ENCODE data around the gene THOC1.

The THOC1 gene

DNA sequence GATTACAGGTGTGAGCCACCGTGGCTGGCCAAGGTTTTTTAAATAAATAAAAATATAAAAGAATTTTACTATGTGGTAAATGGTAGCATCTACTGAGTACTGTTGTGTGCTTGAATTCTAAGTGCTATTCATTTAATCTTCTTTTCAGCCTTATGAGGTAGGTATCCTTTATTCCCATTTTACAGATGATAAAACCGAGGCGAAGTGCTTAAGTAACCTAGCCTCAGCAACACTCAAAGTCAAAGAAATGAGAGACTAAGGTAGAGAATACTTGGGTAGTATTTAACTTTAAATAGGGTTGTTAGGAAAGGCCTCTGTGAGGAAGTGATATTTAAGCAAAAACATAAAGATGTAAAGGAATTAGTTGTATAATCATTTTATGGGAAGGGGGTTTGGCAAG is 5.7 kb upstream of the THOC1 start:
- no peak for DNase-seq

DNA sequence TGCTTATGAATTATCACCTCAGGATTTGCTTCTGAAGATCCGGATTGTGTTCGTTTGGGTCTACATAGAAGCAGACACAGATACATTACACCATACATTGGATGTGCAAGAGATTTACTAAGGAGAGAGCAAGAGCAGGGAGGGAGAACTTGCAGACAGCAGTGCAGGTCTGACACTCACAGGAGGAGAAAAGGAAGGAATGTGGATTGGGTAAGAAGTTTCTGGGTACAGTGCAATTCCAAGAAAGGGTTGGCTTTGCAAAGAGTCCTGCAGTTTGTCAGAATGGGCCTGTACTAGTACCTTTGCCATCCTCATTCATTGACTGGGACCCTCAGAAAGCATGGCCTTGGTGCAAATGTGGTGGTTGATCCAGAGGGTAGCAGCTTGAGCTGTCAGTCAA is 4.8 kb upstream of the THOC1 start:
- no peak for DNase-seq

DNA sequence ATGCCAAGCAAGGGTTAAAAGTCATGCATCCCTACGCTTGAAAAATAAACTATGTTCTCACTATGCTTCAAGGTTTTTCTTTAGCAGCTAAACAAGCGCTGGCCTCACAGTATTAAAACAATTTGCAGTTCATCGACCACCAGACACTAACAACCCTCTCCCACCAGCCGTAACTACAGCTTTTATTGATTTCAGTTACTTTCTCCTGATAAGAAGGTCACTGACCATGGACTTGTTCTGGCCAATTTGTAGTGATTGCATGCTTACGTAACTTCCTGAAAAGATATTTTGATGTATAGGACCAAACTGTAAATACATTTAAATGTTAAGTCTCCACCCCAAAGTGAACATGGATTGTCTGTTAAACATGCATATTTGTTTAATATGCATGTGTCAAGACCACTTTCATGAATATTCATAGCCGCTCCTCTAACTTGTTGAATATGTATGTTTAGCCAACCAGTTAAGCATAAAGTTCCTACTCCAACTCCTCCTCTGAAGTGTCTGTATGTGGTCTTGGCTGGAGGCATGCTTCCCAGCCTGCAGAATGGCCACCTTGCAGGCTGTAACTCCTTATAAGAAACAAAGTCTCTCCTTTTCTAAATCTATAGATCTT is 1.7 kb upstream of the THOC1 start:
- DNase-seq, result no peak

DNA sequence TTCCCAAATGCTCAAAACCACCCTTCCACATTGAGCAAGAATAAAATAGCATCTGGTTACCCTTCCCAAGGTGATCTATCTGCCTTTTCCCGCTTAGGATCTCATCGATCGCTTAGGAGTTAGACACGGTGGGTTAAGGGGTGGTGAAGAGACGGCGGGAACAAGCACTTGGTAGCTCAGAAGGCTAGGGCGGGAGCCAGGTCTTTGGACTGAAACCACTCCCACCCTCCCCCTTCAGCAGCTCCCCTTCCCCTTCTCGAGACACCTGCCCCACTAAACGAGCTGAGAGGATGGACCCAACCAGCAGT is 513 bp downstream of the THOC1 start:
- DNase-seq, result peak; percentile 89

DNA sequence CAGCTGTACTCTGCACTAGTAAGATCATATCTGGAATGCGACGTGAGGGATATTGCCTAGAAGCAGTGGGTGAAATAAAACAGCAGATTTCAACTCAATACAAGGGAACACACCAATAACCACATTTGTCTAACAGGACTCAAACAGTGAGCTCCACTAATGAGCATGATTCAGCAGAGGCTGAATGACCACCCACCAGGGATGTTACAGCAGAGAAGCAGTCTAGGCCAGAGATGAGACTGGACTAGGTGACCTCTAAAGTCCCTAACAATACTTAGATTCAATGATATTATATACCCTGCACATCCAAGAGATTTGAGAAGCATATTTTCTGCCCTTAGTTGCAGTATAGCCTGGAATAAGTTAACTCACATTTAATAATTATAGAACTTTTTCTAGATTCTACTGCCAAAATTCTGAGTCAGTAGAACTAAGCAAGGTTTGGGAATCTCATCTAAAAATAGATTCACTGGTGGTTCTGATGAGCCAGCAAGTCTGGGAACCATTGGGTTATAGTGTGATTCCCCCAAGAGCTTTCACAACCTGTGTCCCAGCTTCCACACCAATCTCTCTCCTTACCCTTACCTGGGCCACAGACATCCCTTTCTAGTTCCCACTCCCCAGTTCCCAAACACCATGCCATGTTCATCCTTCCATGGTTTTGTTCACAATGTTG is 6.3 kb downstream of the THOC1 start:
- no peak for DNase-seq

DNA sequence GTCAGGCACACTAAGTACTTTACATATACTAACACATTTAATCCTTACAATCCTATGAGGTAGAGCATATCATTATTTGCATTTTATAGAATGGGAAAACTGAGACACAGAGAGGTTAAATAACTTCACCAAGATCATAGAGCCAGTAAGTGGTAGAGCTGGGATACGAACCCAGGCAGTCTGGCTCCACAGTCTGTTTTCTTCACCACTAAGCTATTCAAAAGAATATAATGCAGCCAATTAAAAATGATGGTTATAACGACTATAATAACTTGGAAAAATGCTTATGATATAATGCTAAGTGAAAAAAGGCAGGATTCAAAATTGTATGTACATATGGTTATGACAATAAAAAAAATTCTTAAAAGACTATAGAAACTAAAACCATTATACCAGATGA is 7.3 kb downstream of the THOC1 start:
- no peak for DNase-seq

DNA sequence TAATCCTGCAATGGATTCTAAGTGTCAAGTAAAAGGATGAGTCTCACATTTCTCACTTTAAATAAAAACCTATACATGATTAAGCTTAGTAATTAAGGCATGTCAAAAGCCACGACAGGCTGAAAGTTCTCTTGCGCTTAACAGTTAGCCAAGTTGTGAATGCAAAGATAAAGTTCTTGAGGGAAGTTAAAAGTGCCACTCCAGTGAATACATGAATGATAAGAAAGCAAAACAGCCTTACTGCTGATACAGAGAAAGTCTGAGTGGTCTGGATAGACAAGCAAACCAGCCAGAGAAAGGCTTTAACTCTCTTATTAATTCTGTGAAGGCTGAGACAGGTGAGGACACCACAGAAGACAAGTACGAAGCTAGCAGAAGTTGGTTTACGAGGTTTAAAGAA is 12.7 kb downstream of the THOC1 start:
- DNase-seq, result no peak

DNA sequence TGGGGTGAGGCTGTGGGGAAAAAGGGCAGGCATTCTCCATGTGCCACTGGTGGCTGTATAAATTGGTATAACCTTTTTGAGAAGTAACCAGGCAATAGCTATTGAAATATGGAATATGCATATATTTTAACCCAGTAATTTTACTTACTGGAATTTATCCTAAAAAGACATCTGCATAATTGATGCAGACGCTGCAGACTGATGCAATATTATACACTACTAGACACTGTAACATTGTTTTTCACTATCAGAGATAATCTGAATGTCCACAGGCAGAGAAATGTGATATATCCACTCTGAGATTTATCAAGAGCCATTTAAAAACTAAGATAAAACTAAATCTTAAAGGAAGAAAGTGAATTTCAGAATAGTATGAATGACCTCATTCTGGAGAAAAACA is 14.7 kb downstream of the THOC1 start:
- DNase-seq, result no peak

DNA sequence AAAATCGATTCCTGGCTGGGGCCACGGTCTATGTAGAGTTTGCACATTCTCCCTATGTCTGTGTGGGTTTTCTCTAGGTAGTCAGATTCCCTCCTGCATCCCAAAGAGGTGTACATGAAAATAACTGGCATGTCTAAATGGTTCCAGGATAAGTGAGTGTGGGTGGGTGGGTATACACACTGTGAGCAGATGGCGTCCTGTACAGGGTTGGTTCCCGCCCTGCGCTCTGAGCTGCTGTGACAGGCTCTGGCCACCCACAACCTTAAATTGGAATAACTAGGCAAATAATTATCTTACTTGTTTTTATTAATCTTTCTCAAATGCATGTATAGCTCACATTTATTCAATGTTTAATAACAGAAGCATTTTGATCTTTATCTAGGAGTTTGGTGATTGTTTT is 16.3 kb downstream of the THOC1 start:
- DNase-seq, result no peak

DNA sequence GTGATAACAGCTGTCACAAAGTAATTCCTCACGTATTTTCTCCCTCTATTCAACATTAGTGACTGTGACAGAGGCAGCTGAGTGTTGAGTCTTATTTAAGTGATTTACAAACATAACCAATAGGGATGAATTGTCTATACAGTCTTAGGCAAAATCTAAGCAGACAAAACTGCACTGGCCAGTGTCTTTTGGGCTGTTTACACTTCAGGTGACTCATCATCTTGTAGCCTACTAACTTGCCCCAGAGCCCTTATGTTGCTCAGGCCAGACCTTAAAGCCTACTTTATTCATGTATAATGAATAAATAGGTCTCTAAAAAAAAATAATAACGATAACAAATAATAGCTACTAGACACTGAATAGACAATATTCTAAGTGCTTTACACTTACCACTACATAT is 17.2 kb downstream of the THOC1 start:
- DNase-seq, result peak; percentile 55

DNA sequence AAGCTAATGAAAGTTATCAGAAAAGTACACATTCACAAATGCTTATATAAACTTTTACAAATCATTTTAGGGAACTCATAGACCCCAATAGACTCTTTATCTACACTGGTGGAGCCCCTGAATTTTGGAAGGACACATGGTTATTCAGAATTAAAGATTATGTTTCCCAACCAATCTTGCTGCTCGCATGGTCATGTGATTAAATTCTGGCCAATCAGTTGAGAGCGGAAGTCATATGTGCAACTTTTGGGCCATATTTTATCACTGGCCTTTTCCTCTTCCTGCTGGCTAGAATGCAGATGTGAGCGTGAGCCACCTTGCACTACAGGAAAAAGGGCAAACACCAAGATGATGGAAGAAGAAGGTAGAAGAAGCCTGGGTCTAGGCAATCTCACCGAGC is 19.8 kb downstream of the THOC1 start:
- no peak for DNase-seq

DNA sequence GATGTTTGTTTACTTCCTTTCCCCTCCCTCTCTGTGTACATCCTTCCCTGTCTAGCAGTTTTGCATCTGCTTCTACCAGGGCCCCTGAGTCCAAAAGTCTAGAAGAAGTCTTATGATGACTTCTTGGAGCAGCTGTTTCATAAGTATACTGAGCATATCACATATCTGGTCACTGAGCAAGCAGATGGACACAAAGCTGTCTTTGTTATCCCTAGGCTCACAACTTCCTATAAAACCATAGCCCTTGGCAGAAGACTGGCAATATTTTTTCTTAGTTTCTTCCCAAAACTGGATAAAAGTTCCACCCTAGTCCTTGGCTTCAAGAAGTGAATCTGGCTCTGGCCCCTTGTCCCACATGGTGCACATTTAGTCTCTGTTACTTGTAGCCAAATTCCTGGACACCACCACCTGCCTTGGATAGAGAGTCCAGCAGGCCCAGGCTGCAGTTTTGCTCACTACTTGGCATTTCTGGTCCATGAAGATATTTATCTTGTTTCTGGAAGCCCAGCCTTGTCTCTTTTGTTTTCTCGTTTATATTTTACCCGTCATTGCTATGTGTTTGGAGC is 22.5 kb downstream of the THOC1 start:
- DNase-seq, result no peak

DNA sequence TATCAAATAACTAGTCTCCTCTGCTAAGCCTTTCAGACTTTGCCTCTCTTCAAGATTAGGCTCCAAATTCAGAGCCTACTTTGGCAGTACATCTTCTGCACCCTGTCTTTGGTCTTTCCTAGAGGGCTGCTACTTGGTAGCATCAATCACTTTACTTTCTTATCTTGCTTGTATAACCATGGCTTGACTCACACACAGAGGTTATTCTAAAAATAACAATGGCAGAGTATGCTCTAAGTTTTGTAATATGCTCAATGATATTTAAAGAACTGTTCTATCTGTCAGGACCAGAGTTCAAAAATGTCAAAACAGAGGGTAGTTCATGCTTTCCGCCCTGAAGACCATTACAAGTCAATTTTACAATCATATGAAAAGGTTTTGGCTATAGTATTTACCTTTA is 27.7 kb downstream of the THOC1 start:
- no peak for DNase-seq

DNA sequence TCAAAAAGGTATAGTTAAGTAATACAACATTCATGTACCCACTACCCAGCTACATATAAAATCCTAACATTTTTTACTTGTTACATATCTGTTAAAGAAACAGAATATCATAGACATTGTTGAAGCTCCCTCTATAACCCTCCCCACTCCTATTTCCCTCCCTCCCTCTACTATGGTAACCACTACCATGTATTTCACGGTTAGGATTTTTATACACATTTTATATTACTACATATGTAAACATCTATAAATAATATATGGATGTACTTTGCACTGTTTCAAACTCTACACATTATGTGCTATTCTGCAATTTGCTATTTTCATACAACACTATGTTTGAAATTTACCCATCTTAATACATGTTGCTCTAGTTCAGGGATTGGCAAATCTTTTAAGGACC is 36.3 kb downstream of the THOC1 start:
- no peak for DNase-seq

DNA sequence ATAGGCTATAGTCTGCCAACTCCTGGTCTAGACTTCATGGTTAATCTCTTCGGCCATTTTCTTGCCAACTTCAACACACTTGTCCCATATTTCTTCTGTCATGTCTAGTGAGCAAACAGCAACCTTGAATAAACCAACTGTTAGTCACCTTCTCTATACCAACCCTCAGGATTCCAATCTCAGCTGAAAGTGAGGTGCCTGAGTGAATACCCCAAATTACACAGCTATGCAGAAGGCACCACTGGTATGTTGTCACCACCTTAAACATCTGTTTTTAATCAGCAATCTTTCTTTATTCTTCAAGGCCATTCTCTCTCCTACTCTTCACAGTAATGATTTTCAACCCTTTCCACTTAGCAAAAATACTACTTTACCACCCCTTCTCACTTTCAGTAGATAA is 39.3 kb downstream of the THOC1 start:
- DNase-seq, result no peak

DNA sequence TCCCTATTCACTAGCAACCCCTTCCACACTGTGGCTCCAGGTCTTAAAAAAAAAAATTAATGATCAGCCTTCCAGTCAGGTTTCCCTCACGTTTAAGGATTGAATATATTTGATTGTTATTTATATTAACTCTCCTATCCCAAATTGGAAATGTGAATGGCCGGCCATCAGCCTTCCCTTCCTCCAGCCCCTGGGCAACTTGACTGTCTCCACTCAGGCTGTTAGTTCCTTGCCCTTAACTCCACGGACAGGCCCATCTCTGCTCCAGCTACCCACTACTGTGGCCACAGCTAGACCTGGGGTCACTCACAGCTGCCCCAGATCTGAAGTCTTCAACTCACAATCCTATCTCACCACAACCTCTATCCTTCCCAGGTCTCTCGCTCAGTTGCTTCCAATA is 39.9 kb downstream of the THOC1 start:
- no peak for DNase-seq

DNA sequence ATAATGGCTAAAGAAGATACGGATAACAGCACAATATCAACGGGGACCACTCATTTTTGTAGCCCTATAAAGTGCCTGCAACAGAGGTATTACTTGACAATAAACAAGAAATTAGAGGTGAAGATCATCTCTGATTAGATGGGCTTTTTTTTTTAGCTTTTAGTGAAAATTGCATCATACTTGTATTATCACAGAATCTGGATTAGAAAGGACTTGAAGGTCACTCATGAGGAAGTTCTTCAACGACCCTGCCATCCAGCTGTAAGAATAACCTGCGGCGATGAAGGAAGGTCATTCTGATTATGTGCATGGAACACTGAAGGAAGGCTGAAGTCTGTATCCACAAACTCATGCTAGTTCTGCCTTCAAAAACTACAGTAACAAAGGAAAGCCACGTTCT is 40.5 kb downstream of the THOC1 start:
- DNase-seq, result no peak

DNA sequence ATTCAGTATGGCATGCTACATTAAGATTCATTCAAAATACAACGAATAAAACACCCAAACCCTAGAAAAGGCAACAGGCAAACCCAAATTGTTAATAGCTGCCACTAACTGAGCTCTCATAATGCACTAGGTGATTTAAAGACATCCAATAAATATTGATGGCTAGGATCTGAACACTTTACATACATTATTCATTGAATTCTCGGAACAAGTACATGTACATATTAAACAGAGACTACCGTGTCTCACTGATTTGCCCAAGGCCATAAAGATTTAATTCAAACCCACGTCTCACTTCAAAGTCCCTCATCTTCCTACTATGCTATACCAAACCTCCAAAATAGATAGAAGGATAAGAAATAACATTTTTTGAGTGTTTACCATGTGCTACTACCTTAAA is 42.1 kb downstream of the THOC1 start:
- DNase-seq, result no peak

DNA sequence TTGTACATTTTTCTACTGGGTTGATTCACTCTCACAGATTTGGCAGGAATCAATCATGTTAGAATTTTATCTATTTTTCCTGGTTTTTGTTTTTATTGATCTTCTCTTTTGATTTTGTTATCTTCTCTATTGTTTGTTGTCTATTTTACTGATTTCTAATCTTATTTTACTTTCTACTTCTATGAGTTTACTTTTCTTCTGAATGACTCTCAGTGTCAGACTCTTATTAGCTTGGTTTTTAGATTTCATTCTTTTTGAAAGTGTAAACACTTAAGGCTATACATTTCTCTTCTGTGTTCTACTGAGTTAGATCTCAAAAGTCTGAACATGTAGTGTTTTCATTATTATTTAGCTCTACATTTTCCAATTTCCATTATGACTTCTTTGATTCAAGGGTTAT is 47.1 kb downstream of the THOC1 start:
- no peak for DNase-seq

DNA sequence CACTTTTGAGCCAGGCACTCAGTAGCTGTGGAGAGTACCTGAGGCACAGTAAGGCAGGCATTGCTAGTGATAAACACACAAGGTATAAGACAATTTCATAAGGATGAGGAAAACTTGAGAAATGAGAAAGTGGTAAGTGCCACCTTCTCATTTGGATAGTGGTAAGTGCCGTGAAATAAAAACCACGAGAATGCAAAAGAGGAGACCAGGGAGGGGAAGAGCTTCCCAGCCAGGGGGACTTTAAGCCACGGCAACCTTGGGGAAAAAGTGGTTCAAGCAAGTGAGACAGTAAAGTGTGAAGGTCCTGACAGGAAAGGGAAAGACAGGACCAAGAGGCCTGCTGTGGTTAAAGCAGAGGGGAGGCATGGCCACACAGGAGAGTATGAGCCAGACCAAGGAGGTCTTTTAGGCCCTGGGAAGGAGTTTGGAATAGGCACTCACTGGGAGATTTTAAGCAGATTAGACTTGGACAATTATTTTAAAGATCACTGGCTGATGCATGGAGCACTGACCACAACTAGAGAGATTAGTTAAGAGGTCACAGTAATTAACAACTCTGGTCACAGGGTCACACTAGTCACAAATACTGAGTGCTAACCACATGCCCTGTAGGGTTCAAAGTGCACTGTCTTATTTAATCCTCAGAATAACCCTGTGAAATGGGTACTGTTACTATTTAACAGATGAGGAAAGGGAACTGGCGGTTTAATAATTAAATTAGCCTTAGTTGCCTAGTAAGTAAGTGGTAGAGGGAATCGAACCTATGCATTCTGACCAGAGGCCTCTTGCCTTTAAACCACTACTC is 50.1 kb downstream of the THOC1 start:
- no peak for DNase-seq

DNA sequence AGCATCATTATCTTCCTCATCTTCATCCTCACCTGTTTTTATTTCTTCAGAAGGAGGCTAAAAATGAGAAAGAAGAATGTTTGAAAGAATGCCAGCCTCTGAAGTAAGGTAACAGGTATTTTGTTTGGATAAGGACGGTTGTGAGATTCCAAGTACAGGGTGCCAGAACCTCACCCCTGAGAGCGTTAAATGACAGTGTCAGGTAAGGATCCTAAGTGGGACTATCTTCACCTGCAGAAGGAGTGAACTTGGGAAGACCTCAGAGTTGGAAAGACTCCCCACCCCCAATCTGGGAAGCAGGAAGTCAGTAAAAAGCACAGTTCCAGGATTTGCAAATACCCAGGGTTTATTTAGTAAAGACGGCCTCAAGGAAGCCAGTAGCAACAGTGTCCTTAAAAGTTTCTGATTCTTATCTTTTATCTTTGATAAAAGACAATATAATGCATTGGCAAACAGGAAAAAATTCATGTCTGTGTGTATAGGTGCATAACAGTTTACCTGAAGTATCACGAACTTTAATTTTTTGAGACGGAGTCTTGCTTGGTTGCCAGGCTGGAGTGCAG is 52.3 kb downstream of the THOC1 start:
- no peak for DNase-seq

DNA sequence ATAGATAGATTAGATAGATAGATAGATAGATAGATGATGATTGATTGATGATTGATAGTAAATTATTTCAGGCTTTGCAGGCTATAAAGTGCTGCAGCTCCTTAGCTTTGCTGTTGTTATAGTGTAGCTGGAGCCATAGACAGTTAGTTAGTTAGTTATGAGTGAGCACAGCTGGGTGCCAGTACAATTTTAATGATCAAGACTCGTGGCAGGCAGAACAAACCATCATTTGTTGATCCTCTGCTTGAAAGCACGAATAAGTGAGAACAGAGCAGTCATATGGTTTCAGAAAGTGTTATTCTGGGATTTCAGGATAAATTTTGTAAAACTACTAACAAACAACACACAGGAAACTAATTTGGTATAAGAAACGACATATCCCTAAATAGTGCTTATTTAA is 53.9 kb downstream of the THOC1 start:
- no peak for DNase-seq

DNA sequence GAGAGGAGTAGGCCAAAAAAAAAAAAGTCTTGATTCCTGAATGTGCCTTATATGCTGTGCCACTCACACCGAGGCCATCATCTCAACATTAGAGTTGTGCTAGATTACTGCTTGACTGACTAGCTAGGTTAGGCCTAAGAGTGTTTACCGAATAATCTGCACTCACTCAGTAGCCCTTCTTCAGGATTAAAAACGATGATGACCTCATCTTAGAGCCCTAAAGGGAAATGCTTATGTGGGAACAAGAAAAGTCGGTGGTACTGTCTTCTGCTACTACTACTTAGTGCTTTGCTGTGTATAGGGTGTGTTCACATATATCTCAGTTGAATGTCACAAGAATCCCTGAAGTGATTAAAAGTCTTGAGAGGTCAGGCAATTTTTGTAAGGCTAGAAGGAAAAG is 54.3 kb downstream of the THOC1 start:
- no peak for DNase-seq

DNA sequence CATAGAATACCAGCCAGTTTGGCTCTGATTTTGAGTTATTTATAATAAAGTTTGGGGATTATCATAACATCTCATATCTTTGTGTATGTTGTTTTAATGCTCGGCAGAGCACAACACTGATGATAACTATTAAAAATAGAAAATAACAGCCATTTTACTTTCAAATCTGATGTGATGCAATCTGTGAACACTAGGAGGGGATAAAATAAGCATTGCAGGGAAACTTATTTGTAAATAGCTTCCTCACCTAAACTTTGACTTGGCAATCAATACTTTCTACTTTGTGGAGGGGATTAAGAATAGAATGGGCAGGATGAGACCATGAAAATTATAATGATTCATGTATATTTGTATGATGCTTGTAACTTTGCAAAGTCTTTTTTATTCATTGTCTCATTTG is 55.1 kb downstream of the THOC1 start:
- no peak for DNase-seq

All from DMS53 (cell line).